Measurements from ENCODE around the gene HELQ.

- TF ChIP-seq CTCF (IDR thresholded peaks at IDR 0.05; ENCODE audit: low read depth, low read length, missing input control) (no peak), RAD21 (IDR thresholded peaks at IDR 0.05) (no peak), SP1 (IDR thresholded peaks at IDR 0.05) (no peak), RXRA (IDR thresholded peaks at IDR 0.05) (no peak), EGR1 (IDR thresholded peaks at IDR 0.05; ENCODE audit: low read depth in 2 of 2) (no peak), JUND (IDR thresholded peaks at IDR 0.05) (no peak), FOXA2 (IDR thresholded peaks at IDR 0.05) (no peak)
- TF ChIP-seq, protein P1, sequence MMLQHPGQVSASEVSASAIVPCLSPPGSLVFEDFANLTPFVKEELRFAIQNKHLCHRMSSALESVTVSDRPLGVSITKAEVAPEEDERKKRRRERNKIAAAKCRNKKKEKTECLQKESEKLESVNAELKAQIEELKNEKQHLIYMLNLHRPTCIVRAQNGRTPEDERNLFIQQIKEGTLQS (IDR thresholded peaks at IDR 0.05) = no peak
These were observed 67.9 kb downstream of the HELQ start for GRCh38 chr4:83387476-83388312.
